HL-60 (cell line): ENCODE results near the gene TPM2.

Experiments used
- POLR2AphosphoS5 ChIP-seq: IDR thresholded peaks from 2 replicates; pipeline ENCODE4 v1.6.1; 2012; ENCODE audit warnings: low read depth
- REST ChIP-seq: IDR thresholded peaks from 2 replicates; pipeline ENCODE4 v1.6.1; 2012; ENCODE audit warnings: low read depth; ENCODE audit not compliant: insufficient replicate concordance
- SPI1 ChIP-seq: IDR thresholded peaks from 2 replicates; pipeline ENCODE4 v1.6.1; 2012; ENCODE audit warnings: low read depth, mild to moderate bottlenecking, borderline replicate concordance
- TF ChIP-seq, protein P1 (sequence below): IDR thresholded peaks from one replicate; pipeline ENCODE4 v1.5.1; 2011; ENCODE audit warnings: low read length, control low read depth, inconsistent platforms; ENCODE audit not compliant: insufficient read depth

- TF ChIP-seq, protein P1, sequence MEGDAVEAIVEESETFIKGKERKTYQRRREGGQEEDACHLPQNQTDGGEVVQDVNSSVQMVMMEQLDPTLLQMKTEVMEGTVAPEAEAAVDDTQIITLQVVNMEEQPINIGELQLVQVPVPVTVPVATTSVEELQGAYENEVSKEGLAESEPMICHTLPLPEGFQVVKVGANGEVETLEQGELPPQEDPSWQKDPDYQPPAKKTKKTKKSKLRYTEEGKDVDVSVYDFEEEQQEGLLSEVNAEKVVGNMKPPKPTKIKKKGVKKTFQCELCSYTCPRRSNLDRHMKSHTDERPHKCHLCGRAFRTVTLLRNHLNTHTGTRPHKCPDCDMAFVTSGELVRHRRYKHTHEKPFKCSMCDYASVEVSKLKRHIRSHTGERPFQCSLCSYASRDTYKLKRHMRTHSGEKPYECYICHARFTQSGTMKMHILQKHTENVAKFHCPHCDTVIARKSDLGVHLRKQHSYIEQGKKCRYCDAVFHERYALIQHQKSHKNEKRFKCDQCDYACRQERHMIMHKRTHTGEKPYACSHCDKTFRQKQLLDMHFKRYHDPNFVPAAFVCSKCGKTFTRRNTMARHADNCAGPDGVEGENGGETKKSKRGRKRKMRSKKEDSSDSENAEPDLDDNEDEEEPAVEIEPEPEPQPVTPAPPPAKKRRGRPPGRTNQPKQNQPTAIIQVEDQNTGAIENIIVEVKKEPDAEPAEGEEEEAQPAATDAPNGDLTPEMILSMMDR, result no peak
- TF ChIP-seq REST (no peak), POLR2AphosphoS5 (no peak), SPI1 (no peak)
These were observed 40.7 kb upstream of the TPM2 start for GRCh38 chr9:35730486-35730854.
